Breast epithelium (tissue), 4 donors: ENCODE results near the gene ZNF253. TPM values are rescaled to one million over a fixed set of nuclear protein-coding genes. Genes with fewer than 3 reads are reported as not detected.
A peak's percentile ranks its signal among the peaks of the same experiment; 100 is the strongest.
"Not testable (repeated sequence)": the region's sequence is repeated elsewhere in the genome, so short reads cannot be mapped to it uniquely, and the experiment has no call there.

Experiments
- DNase-seq, 2 donors: peaks; one replicate each; pipeline ENCODE4 v3.0.0-alpha.2; 2019; ENCODE audit warnings: low spot score in 2 of 2
- H3K27ac ChIP-seq, 2 donors: fragments of 200-600 bp; sonication (generic) in 1 of 2; one replicate each; pipeline ENCODE4 v1.5.1; 2016 to 2019; ENCODE audit warnings: mild to moderate bottlenecking in 1 of 2
- H3K27me3 ChIP-seq, 2 donors: fragments of 200-600 bp; sonication (generic) in 1 of 2; one replicate each; pipeline versions ENCODE4 v1.5.1 to v1.6.0; 2017 to 2019; ENCODE audit warnings: control low read depth in 1 of 2, mild to moderate bottlenecking in 1 of 2
- H3K36me3 ChIP-seq: fragments of 200-600 bp; one replicate; pipeline ENCODE4 v1.5.1; 2019
- H3K4me1 ChIP-seq, 2 donors: fragments of 200-600 bp; sonication (generic); one replicate each; pipeline ENCODE4 v1.5.1; 2016 to 2019; ENCODE audit warnings: control low read depth in 1 of 2
- H3K4me3 ChIP-seq, 3 donors: fragments of 200-600 bp; sonication (generic); 1 replicate in 2 of 3; 2 replicates in 1 of 3; pipeline ENCODE4 v1.5.1; 2016 to 2019; ENCODE audit warnings: mild to moderate bottlenecking in 3 of 3, moderate library complexity in 2 of 3
- H3K9me3 ChIP-seq, 2 donors: fragments of 200-600 bp; sonication (generic) in 1 of 2; one replicate each; pipeline ENCODE4 v1.5.1; 2016 to 2019; ENCODE audit warnings: control low read depth in 1 of 2
- CTCF ChIP-seq, 3 donors: fragments of 450-650 bp; IDR thresholded peaks; one replicate each; pipeline ENCODE4 v1.5.1; 2016 to 2017; ENCODE audit warnings: antibody characterized with exemption in 3 of 3, mild to moderate bottlenecking in 3 of 3, moderate library complexity in 3 of 3
- POLR2A ChIP-seq: fragments of 450-650 bp; IDR thresholded peaks from one replicate; pipeline ENCODE4 v1.6.1; 2016; ENCODE audit warnings: antibody characterized with exemption, mild to moderate bottlenecking, moderate library complexity
- POLR2AphosphoS5 ChIP-seq, 3 donors: sonication (generic); formaldehyde crosslinking; IDR thresholded peaks; one replicate each; pipeline ENCODE4 v1.6.1; 2017; ENCODE audit warnings: antibody characterized with exemption in 3 of 3
- intact Hi-C: fragments of 100-400 bp; cut with DNase I; formaldehyde crosslinking; loops from one replicate; pipeline ENCODE4 v1.15.1; 2023; ENCODE audit warnings: low total_unique reads
- total RNA-seq, 3 donors: library from RNA; depleted of rRNA; stranded (reverse); fragments of >200 nt; gene quantifications; one replicate each; pipeline ENCODE4 v1.1.0, GENCODE V29; 2016

ZNF253 gene
- total RNA-seq, 3 donors from 2014 or later, result 6.4 to 25.6 (median 12.8) TPM

GRCh38 chr19:19866611-19867248 lies 1.0 kb downstream of the ZNF253 start:
- Histone ChIP-seq H3K36me3 (no peaks in the 10 kb centered on the region), H3K4me1 (peaks cover 0 to 8% of the 10 kb centered on the region in 2 donors), H3K9me3 (no peaks in the 10 kb centered on the region), H3K4me3 (peak overlapping the region; percentile 69 to 83 (median 75)), H3K27me3 (no peaks in the 10 kb centered on the region), H3K27ac (peak overlapping the region; percentile 94)
- TF ChIP-seq POLR2AphosphoS5 (IDR thresholded peaks at IDR 0.05), result no peak
- no peak for TF ChIP-seq POLR2A
- TF ChIP-seq CTCF (IDR thresholded peaks at IDR 0.05), result no peak
- no peak for DNase-seq
- intact Hi-C loops, result no loop called here

- H3K36me3 ChIP-seq, DNase-seq, intact Hi-C loops, H3K4me1 ChIP-seq, H3K27me3 ChIP-seq, H3K4me3 ChIP-seq, H3K9me3 ChIP-seq, H3K27ac ChIP-seq: not testable (repeated sequence)
These were observed 4.4 kb downstream of the ZNF253 start for GRCh38 chr19:19870086-19870485.

- intact Hi-C loops, result no loop called here
- DNase-seq, result no peak
These were observed 6.2 kb downstream of the ZNF253 start for GRCh38 chr19:19871932-19872331.

GRCh38 chr19:19873381-19873780 lies 7.7 kb downstream of the ZNF253 start:
- TF ChIP-seq CTCF (IDR thresholded peaks at IDR 0.05) (no peak), POLR2AphosphoS5 (IDR thresholded peaks at IDR 0.05) (no peak), POLR2A (no peak)
- no peaks in the 10 kb centered on the region for H3K27me3 ChIP-seq
- intact Hi-C loops, result no loop called here
- no peak overlapping the region for H3K27ac ChIP-seq
- no peak for DNase-seq
- H3K4me3 ChIP-seq, result no peak overlapping the region
- no peaks in the 10 kb centered on the region for H3K4me1 ChIP-seq
- H3K9me3 ChIP-seq, result no peaks in the 10 kb centered on the region
- H3K36me3 ChIP-seq, result no peaks in the 10 kb centered on the region

More at GRCh38 chr19:19871932-19872331, 6.2 kb downstream of the ZNF253 start:
- Histone ChIP-seq H3K9me3 (no peaks in the 10 kb centered on the region), H3K27me3 (no peaks in the 10 kb centered on the region), H3K36me3 (no peaks in the 10 kb centered on the region), H3K4me3 (no peak overlapping the region), H3K27ac (no peak overlapping the region), H3K4me1 (peaks cover 0 to 8% of the 10 kb centered on the region in 2 donors)
- TF ChIP-seq CTCF (IDR thresholded peaks at IDR 0.05), result no peak
- no peak for TF ChIP-seq POLR2A
- TF ChIP-seq POLR2AphosphoS5 (IDR thresholded peaks at IDR 0.05), result no peak

- TF ChIP-seq CTCF (IDR thresholded peaks at IDR 0.05), result no peak
- TF ChIP-seq POLR2A, result no peak
- TF ChIP-seq POLR2AphosphoS5 (IDR thresholded peaks at IDR 0.05), result no peak
- no peak overlapping the region for H3K4me3 ChIP-seq
- no peaks in the 10 kb centered on the region for H3K9me3 ChIP-seq
- H3K27ac ChIP-seq, result no peak overlapping the region
- no peaks in the 10 kb centered on the region for H3K27me3 ChIP-seq
- no peaks in the 10 kb centered on the region for H3K4me1 ChIP-seq
- no peak for DNase-seq
- no peaks in the 10 kb centered on the region for H3K36me3 ChIP-seq
- intact Hi-C loops, result no loop called here
These were observed 12.0 kb downstream of the ZNF253 start for GRCh38 chr19:19877724-19878123.
